K562 (cell line): ENCODE results near the gene DDOST. TPM values are rescaled to one million over a fixed set of nuclear protein-coding genes. Genes with fewer than 3 reads are reported as not detected.

Experiments used
- DMBX1 ChIP-seq: fragments of 250-450 bp; sonication (Bioruptor Pico); IDR thresholded peaks from 2 replicates; pipeline ENCODE4 v1.8.0; 2022; ENCODE audit warnings: inconsistent platforms, mild to moderate bottlenecking, moderate library complexity, borderline replicate concordance
- FIP1L1 ChIP-seq: fragments of 200-400 bp; formaldehyde crosslinking; IDR thresholded peaks from 2 replicates; pipeline ENCODE4 v1.6.1; 2018; ENCODE audit warnings: mild to moderate bottlenecking, low read depth, low read length; ENCODE audit not compliant: poor library complexity, severe bottlenecking
- HCFC1 ChIP-seq: IDR thresholded peaks from 2 replicates; pipeline ENCODE4 v1.6.1; 2012; ENCODE audit warnings: low read depth, low read length, improper control_type of control experiment
- MEF2D ChIP-seq: conservative IDR thresholded peaks from 2 replicates; pipeline ENCODE4 v1.6.1; 2016; ENCODE audit warnings: low read depth, missing genetic modification characterization, missing compliant biosample characterization
- NR2F6 ChIP-seq: fragments of 450-650 bp; formaldehyde crosslinking; IDR thresholded peaks from 2 replicates; pipeline ENCODE4 v1.4.0; 2020; ENCODE audit warnings: mild to moderate bottlenecking
- RAD51 ChIP-seq: fragments of 450-650 bp; IDR thresholded peaks from 2 replicates; pipeline ENCODE4 v1.7.1; 2016; ENCODE audit warnings: low read depth, mild to moderate bottlenecking, borderline replicate concordance
- SMC3 ChIP-seq: conservative IDR thresholded peaks from 2 replicates; pipeline ENCODE4 v1.6.1; 2011; ENCODE audit warnings: low read depth, low read length, improper control_type of control experiment; ENCODE audit not compliant: insufficient read depth
- SP1 ChIP-seq: sonication (generic); formaldehyde crosslinking; IDR thresholded peaks from 2 replicates; pipeline ENCODE4 v1.8.1; 2022; ENCODE audit warnings: mild to moderate bottlenecking, missing genetic modification reagents
- TEAD1 ChIP-seq, 2 experiments: fragments of 450-650 bp in 1 of 2; sonication (generic) in 1 of 2; formaldehyde crosslinking; IDR thresholded peaks; 2 replicates each; pipeline versions ENCODE4 v1.4.0 to v1.8.0; 2020 to 2022; ENCODE audit warnings: mild to moderate bottlenecking in 2 of 2, missing genetic modification reagents in 1 of 2
- U2AF1 ChIP-seq: fragments of 200-400 bp; formaldehyde crosslinking; optimal IDR thresholded peaks from 2 replicates; pipeline ENCODE3; 2017; ENCODE audit warnings: mild to moderate bottlenecking, low read depth, low read length, moderate library complexity
- polyA plus RNA-seq, 8 experiments: library from polyadenylated mRNA; depleted of rRNA in 4 of 8; stranded (reverse) in 5 of 8; unstranded in 3 of 8; fragments of >200 nt; fragmentation: Nextera tagmentation in 2 of 8; fragmentation: Illumina TruSeq in 1 of 8; extraction: Ambion mirVana in 2 of 8; extraction: Trizol in 1 of 8; gene quantifications; 2 replicates each; pipeline versions ENCODE4 v1.2.1 to v1.2.3, GENCODE V29; 2011 to 2014; ENCODE audit warnings: inconsistent platforms in 1 of 8, missing spikeins in 1 of 8
- total RNA-seq, 7 experiments: library from RNA; depleted of rRNA in 6 of 7; stranded (reverse); fragments of >200 nt in 6 of 7; fragmentation: Illumina TruSeq in 2 of 7; extraction: Trizol in 2 of 7; gene quantifications; 2 replicates each; pipeline versions ENCODE4 v1.2.1 to v1.2.3, GENCODE V29; 2011 to 2021; ENCODE audit warnings: low replicate concordance in 1 of 7
- TF ChIP-seq, protein P1 (sequence below), 2 experiments: fragments of 450-650 bp in 1 of 2; sonication (generic) in 1 of 2; formaldehyde crosslinking in 1 of 2; IDR thresholded peaks in 1 of 2; conservative IDR thresholded peaks in 1 of 2; 2 replicates each; pipeline versions ENCODE4 v1.6.1 to v1.8.1; 2016 to 2023; ENCODE audit warnings: mild to moderate bottlenecking in 2 of 2, moderate library complexity in 2 of 2, inconsistent platforms in 1 of 2, missing genetic modification reagents in 1 of 2
- TF ChIP-seq, protein P2 (sequence below): sonication (generic); formaldehyde crosslinking; IDR thresholded peaks from 2 replicates; pipeline ENCODE4 v1.8.1; 2023; ENCODE audit warnings: mild to moderate bottlenecking, missing genetic modification reagents
- TF ChIP-seq, protein P3 (sequence below): fragments of 450-650 bp; IDR thresholded peaks from 2 replicates; pipeline ENCODE4 v1.6.1; 2016; ENCODE audit warnings: mild to moderate bottlenecking, moderate library complexity

Gene DDOST
- total and polyA plus RNA-seq, 9 of the 15 experiments (the other 6 are each of a cell fraction or from before 2014, with no cell fraction given), result 173 to 306 (median 222) TPM

DNA sequence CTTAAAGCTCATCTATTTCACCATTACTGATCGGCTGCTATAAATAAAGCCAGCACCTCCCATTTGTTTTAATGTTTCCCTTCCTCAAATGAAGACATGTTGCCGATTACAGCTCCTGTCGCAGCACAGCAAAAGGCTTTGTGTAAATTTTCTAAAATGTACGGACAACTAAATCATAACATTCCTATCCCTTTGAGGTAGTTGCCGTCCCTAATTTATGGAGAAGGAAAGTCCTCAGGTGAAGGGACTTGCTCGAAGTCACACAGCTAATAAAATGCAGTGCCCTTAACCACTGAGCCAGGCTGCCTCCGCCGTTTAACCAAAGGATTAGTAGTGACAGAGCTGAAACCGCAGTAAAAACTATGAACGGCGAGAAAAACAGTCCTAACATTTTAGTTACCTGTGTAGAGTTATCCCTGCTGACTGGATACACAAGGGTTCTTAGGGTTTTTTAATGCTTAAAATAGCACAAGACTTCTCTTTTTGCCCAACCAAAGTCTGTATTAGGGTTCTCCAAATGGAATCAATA is 27.0 kb downstream of the DDOST start (continued):
- peak; percentile 52 for TF ChIP-seq SP1
- no peak for TF ChIP-seq DMBX1
- 0 out of 2 replicates have a peak, but pooled peaks have one; percentile 30 for TF ChIP-seq RAD51
- TF ChIP-seq FIP1L1, result peak; percentile 1
- TF ChIP-seq NR2F6 (CRISPR knock-in tag), result no peak
- TF ChIP-seq, protein P1, sequence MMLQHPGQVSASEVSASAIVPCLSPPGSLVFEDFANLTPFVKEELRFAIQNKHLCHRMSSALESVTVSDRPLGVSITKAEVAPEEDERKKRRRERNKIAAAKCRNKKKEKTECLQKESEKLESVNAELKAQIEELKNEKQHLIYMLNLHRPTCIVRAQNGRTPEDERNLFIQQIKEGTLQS (IDR thresholded peaks at IDR 0.05), result no peak
- TF ChIP-seq, protein P1 (CRISPR knock-in tag; conservative IDR thresholded peaks at IDR 0.05), result peak; percentile 35; the same call in 1 of the 2 replicates
- no peak for TF ChIP-seq SMC3
- TF ChIP-seq U2AF1, result peak; percentile 3
- TF ChIP-seq TEAD1 (CRISPR knock-in tag; IDR thresholded peaks at IDR 0.05), result 0 out of 4 replicates have a peak, but pooled peaks of 1 of the 2 experiments have one; percentile 18
- no peak for TF ChIP-seq MEF2D (tag)
- TF ChIP-seq, protein P2, sequence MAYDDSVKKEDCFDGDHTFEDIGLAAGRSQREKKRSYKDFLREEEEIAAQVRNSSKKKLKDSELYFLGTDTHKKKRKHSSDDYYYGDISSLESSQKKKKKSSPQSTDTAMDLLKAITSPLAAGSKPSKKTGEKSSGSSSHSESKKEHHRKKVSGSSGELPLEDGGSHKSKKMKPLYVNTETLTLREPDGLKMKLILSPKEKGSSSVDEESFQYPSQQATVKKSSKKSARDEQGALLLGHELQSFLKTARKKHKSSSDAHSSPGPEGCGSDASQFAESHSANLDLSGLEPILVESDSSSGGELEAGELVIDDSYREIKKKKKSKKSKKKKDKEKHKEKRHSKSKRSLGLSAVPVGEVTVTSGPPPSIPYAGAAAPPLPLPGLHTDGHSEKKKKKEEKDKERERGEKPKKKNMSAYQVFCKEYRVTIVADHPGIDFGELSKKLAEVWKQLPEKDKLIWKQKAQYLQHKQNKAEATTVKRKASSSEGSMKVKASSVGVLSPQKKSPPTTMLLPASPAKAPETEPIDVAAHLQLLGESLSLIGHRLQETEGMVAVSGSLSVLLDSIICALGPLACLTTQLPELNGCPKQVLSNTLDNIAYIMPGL (CRISPR knock-in tag), result 0 out of 2 replicates have a peak, but pooled peaks have one; percentile 7
- TF ChIP-seq HCFC1, result no peak
- TF ChIP-seq, protein P3, sequence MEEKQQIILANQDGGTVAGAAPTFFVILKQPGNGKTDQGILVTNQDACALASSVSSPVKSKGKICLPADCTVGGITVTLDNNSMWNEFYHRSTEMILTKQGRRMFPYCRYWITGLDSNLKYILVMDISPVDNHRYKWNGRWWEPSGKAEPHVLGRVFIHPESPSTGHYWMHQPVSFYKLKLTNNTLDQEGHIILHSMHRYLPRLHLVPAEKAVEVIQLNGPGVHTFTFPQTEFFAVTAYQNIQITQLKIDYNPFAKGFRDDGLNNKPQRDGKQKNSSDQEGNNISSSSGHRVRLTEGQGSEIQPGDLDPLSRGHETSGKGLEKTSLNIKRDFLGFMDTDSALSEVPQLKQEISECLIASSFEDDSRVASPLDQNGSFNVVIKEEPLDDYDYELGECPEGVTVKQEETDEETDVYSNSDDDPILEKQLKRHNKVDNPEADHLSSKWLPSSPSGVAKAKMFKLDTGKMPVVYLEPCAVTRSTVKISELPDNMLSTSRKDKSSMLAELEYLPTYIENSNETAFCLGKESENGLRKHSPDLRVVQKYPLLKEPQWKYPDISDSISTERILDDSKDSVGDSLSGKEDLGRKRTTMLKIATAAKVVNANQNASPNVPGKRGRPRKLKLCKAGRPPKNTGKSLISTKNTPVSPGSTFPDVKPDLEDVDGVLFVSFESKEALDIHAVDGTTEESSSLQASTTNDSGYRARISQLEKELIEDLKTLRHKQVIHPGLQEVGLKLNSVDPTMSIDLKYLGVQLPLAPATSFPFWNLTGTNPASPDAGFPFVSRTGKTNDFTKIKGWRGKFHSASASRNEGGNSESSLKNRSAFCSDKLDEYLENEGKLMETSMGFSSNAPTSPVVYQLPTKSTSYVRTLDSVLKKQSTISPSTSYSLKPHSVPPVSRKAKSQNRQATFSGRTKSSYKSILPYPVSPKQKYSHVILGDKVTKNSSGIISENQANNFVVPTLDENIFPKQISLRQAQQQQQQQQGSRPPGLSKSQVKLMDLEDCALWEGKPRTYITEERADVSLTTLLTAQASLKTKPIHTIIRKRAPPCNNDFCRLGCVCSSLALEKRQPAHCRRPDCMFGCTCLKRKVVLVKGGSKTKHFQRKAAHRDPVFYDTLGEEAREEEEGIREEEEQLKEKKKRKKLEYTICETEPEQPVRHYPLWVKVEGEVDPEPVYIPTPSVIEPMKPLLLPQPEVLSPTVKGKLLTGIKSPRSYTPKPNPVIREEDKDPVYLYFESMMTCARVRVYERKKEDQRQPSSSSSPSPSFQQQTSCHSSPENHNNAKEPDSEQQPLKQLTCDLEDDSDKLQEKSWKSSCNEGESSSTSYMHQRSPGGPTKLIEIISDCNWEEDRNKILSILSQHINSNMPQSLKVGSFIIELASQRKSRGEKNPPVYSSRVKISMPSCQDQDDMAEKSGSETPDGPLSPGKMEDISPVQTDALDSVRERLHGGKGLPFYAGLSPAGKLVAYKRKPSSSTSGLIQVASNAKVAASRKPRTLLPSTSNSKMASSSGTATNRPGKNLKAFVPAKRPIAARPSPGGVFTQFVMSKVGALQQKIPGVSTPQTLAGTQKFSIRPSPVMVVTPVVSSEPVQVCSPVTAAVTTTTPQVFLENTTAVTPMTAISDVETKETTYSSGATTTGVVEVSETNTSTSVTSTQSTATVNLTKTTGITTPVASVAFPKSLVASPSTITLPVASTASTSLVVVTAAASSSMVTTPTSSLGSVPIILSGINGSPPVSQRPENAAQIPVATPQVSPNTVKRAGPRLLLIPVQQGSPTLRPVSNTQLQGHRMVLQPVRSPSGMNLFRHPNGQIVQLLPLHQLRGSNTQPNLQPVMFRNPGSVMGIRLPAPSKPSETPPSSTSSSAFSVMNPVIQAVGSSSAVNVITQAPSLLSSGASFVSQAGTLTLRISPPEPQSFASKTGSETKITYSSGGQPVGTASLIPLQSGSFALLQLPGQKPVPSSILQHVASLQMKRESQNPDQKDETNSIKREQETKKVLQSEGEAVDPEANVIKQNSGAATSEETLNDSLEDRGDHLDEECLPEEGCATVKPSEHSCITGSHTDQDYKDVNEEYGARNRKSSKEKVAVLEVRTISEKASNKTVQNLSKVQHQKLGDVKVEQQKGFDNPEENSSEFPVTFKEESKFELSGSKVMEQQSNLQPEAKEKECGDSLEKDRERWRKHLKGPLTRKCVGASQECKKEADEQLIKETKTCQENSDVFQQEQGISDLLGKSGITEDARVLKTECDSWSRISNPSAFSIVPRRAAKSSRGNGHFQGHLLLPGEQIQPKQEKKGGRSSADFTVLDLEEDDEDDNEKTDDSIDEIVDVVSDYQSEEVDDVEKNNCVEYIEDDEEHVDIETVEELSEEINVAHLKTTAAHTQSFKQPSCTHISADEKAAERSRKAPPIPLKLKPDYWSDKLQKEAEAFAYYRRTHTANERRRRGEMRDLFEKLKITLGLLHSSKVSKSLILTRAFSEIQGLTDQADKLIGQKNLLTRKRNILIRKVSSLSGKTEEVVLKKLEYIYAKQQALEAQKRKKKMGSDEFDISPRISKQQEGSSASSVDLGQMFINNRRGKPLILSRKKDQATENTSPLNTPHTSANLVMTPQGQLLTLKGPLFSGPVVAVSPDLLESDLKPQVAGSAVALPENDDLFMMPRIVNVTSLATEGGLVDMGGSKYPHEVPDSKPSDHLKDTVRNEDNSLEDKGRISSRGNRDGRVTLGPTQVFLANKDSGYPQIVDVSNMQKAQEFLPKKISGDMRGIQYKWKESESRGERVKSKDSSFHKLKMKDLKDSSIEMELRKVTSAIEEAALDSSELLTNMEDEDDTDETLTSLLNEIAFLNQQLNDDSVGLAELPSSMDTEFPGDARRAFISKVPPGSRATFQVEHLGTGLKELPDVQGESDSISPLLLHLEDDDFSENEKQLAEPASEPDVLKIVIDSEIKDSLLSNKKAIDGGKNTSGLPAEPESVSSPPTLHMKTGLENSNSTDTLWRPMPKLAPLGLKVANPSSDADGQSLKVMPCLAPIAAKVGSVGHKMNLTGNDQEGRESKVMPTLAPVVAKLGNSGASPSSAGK, result no peak
